Stimulated activated CD4-positive, alpha-beta T cell treated with anti-CD3 and anti-CD28 coated beads, Interleukin-1b, Interleukin-23, amount 100 ng/mL, for 4 hours (primary cell): ENCODE results near the gene TBC1D22A.

ENCODE experiments used
- DNase-seq, 2 donors: peaks; one replicate each; pipeline ENCODE4 v3.0.0-alpha.2; 2020; ENCODE audit warnings: low read depth in 2 of 2

Gene TBC1D22A

DNA sequence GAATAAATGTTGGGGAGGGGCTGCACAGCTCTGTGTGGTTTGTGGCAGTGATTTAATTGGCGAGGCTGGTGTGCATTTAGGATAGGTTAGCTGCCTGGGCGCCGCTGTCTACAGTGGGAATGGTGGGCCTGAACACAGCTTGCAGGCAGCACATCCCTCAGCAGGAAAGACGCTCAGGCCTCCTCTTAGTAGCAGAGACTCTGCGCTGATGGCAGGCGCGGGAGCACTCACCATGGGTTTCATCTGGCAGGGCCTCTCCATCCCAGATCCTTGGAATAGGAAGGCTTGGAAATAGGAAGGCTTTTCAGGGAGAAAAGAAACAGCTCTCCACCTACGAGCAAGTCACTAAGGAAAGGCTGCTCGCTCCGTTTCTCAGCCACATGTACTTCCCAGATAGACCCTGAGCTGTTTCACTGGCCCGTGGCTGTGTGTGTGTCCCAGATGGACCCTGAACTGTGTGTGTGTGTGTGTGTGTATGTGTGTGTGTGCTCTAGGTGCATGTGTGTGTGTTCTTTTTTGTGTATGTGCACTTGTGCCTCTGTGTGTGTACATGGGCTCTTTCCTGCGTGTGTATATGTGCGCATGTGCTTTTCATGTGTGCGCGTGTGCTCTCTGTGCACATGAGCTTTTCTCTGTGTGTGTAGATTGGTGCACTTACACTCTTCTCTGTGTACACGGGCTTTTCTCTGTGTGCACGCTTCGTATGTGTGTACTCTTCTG, 144.0 kb downstream of the TBC1D22A start:
- no peak for DNase-seq

DNA sequence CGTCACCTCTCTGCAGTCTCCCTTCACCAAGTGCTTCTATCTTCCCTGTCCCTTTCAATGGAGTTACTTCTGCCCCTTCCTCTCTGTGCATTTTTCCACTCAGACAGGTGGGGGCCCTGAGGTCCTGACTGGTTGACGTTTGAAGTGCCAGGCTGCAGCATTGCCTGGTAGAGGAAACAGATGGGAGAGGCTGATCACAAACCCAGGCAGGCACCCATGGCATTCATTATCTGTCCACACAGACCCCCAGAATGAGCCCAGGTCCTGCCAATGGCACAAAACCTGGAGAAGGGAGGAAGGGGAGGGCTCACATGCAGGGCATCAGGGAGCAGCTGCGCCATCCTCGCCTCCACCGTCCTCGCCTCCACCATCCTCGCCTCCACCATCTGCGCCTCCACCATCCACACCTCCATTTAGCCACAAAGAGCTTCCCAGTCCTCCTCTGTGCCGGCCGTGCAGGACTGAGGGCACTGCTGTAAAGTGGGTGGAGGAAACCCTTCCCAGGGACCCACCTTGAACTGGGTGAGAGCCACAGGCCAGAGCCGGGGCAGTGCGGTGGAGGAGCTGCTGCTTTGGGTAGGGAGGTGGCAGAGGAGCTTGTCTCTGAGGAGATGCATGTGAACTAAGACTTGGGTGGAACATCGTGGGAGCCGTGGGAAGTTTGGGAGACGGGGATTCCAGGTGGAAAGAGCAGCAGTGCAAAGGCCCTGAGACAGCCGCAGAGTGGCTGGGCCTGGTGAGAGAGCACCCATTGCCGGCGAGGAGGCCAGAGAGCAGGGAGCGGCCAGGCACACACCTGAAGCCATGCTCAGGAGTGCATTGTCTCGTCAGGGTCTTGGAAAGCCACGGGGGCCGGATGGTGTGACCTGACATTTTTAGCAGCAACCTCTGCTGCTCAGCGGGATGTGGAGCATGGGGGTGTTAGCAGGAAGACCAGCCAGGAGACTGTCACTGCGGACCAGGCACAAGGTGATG, 145.1 kb downstream of the TBC1D22A start:
- DNase-seq = no peak

- no peak for DNase-seq
These were observed 146.2 kb downstream of the TBC1D22A start for GRCh38 chr22:46908641-46909107.

DNA sequence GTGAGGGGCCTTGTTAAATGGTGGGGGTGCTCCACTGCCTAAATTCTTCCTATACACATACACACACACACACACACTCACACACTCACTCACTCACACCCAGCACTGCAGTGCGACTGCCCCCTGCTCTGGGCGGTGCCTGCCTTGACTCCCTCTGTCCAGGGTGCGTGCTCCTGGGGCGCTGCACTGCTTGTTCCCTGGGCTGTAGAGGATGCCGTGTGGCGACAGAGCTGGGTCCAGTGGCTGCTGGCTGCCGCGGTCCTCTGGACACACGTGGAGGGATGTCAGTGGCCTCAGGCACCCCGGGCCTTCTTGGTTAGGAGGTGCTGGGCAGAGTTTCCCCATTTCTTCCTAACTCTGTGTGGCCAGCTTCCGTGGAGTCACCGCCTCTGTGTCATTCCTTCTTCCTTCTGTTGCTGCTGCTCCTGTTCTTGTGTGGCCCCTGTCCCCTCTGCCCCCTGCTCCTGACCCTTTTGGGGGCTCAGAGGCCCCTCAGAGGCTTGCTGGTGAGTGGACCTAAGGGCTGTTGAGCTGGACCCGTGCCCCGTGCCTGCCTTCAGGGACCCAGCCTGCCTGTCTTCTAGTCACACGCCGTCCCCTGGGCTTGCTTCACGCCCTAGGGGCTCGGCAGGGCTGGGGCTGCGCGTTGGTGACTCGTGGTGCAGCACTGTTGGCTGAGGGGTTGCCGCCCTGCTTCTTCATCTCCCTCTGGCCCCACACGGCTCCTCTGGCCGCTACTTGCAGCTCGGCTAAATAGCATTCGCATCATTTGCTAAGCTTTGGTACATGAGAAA, 147.0 kb downstream of the TBC1D22A start:
- no peak for DNase-seq

- DNase-seq = no peak
These were observed 148.2 kb downstream of the TBC1D22A start for GRCh38 chr22:46910624-46911023.

DNA sequence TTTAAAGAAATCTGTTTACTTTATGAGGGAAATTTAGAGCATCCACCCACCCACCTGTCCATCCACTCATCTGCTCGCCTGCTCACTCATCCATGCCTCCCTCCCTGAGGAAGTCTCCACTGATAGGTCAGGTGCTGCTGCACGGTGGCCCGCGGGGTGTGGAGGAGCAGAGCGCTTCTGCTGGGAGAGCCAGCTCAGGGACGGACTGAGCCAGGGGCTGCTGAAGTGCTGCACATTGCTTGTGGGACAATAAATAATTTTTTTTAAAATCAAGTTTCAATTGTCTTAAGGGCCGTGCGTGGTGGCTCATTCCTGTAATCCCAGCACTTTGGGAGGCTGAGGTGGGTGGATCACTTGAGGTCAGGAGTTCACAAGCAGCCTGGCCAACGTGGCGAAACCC, 148.9 kb downstream of the TBC1D22A start:
- DNase-seq = no peak

DNA sequence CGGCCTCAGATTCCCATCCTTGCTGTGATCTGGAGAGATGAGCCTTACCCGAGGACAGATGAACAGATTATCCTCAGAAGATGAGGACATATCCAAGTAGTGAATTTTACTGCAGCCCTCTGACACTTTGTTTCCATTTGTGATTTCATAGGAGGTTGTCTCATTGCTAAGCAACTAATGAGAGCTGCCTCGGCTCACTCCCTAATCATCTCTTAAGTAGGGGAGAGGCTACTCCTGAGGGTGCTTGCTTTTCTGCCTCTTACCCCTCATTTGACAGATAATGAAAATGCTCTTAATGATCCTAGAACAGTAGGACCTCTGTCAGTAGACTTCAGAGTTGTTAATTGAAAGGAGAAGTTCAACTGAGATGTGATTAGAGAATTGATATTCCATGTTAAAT, 150.9 kb downstream of the TBC1D22A start:
- DNase-seq = no peak

DNA sequence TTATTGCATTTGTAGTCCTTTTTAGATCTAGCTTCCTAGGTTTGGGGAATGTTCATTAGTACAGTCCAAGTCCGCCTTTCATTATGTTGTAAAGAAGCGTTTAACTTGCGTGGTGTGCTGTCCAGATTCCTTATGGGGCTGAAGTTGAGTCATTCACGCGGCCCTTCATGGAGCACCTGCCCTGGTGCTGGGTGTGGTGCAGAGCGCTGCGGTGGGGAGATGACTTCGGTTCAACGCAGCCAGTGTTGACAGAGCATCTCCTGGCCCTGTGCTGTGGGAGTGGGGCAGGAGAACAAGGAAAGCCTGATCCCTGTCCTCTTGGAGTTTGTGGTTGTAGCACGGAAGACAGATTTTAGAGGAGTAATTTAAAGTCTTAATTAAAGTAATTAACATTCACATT, 152.0 kb downstream of the TBC1D22A start:
- no peak for DNase-seq

GRCh38 chr22:46914916-46915894, 152.8 kb downstream of the TBC1D22A start:
- DNase-seq = no peak

DNA sequence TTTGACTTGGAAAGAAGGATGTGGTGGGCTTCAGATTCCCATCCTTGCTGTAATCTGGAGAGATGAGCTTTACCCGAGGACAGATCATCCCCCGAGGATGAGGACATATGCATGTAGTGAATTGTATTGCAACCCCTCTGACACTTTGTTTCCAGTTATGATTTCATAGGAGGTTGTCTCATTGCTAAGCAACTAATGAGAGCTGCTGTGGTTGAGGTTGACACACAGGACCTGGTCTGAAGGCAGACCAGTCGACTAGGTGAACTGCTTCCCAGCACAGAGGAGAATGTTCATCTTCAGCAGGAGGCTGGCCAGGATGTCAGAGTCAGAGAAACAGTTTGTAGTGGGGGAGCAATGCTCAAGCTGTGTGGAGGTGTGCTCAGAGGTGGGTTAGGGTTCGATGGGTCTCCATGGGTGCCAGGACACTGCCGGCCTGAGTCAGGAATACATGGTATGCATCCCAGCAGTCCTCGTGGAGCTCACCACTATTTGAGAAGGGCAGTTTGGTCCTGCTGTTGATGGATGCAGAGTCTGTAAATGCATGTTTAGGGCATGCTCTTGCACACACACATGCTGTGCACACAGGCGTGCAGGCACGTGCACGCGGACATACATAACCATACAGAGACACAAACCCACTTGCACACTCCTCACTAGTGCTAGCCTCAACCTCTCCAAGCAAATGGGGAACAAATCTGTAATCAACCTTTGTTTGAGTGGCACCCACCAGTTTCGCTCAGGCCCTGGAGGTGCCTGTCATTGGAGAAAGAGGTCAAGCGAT, 153.7 kb downstream of the TBC1D22A start:
- DNase-seq = no peak

GRCh38 chr22:46916886-46917770, 154.7 kb downstream of the TBC1D22A start:
- no peak for DNase-seq

DNA sequence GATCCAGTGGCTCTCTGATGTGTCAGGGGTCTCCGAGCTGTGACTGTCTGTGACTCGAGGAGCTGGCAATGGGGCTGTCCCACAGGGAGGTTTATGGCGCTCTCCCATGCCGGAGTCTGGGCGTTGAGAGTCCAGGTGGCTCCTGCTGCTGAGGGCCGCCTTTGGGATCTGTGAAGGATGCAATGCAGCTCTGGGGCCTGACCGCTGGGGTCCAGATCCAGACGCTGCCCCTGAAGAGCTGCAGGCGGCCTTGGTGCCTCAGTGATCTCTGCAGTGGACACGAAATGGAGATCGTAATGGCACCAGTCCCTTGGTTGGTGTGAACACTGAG, 155.3 kb downstream of the TBC1D22A start:
- DNase-seq = no peak

- DNase-seq = no peak
These were observed 155.7 kb downstream of the TBC1D22A start for GRCh38 chr22:46918197-46918596.

DNA sequence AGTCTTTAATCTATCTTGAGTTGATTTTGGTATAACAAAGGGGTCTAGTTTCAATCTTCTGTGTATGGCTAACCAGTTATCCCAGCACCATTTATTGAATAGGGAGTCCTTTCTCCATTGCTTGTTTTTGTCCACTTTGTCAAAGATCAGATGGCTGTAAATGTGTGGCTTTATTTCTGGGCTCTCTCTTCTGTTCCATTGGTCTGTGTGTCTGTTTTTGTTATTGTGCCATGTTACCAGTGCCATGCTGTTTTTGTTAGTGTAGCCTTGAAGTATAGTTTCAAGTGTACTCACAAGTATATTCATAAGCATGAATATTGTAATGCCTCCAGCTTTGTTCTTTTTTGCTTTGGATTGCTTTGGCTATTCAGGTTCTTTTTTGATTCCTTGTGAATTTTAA, 159.6 kb downstream of the TBC1D22A start:
- no peak for DNase-seq

DNA sequence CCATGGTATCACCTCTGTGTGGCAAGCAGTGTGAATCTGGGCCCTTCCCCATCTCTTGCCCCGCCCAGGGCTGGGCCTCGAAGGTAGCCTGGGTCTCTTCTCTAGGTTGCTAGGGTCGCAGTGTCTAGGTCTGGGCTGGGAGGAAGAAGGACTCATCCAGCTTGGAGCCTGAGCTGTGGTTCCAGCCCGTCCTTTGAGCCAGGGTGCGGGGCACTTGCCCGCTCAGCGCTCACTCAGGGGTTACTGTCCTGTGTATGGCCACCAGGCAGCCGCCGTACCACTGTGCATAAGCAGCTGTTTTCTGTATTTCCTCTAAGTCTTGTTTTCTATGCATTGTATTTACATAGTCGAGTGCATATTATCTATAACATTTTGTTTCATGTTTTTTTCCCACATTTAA, 160.9 kb downstream of the TBC1D22A start:
- no peak for DNase-seq

DNA sequence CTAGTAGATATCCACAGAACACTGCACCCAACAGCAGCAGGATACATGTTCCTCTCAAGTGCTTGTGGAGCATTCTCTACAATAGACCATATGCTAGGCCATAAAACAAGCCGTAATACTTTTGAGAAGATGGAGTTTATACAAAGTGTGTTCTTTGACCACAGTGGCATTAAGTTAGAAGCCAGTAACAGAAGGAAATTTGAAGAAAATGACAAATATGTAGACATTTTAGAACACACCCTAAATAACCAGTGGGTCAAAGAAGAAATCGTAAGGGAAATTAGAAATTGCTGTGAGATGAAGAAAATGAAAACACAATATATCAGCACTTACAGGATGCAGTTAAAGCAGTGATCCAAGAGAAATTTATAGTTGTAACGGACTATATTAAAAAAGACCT, 163.4 kb downstream of the TBC1D22A start:
- DNase-seq = no peak

- no peak for DNase-seq
These were observed 166.7 kb downstream of the TBC1D22A start for GRCh38 chr22:46929046-46929709.

GRCh38 chr22:46929710-46930204, 167.3 kb downstream of the TBC1D22A start:
- DNase-seq = no peak
